SK-N-SH treated with all-trans-retinoic acid at 6 μM for 48 hours (cell line): Measurements from ENCODE around the gene BSDC1.

Experiments
- ATAC-seq: fragments of 200-7000 bp; cut with Tn5 transposase; 3 replicates; pipeline ENCODE4 v1.9.1; 2020; ENCODE audit warnings: mild to moderate bottlenecking, moderate library complexity
- ARNTL ChIP-seq: fragments of 450-650 bp; formaldehyde crosslinking; IDR thresholded peaks from 2 replicates; pipeline ENCODE4 v1.5.0; 2020; ENCODE audit warnings: low read depth, mild to moderate bottlenecking, moderate library complexity, borderline replicate concordance
- BACH2 ChIP-seq: fragments of 250-450 bp; sonication (Bioruptor Pico); IDR thresholded peaks from 2 replicates; pipeline ENCODE4 v1.9.0; 2021; ENCODE audit warnings: mild to moderate bottlenecking, borderline replicate concordance
- CSDC2 ChIP-seq: fragments of 250-450 bp; sonication (Bioruptor Pico); IDR thresholded peaks from 2 replicates; pipeline ENCODE4 v1.5.0; 2020; ENCODE audit warnings: mild to moderate bottlenecking, moderate library complexity
- ESRRG ChIP-seq: fragments of 250-450 bp; sonication (Bioruptor Pico); IDR thresholded peaks from 2 replicates; pipeline ENCODE4 v1.6.1; 2021; ENCODE audit warnings: mild to moderate bottlenecking
- GLIS3 ChIP-seq: fragments of 250-450 bp; sonication (Bioruptor Pico); IDR thresholded peaks from 2 replicates; pipeline ENCODE4 v1.5.0; 2020; ENCODE audit warnings: mild to moderate bottlenecking, moderate library complexity
- ISL1 ChIP-seq: fragments of 250-450 bp; sonication (Bioruptor Pico); IDR thresholded peaks from 2 replicates; pipeline ENCODE4 v2.1.2; 2022; ENCODE audit warnings: mild to moderate bottlenecking, moderate library complexity
- OSR1 ChIP-seq: fragments of 250-450 bp; sonication (Bioruptor Pico); IDR thresholded peaks from 2 replicates; pipeline ENCODE4 v1.8.0; 2022; ENCODE audit warnings: moderate library complexity, mild to moderate bottlenecking, inconsistent platforms
- PPARA ChIP-seq: fragments of 250-450 bp; sonication (Bioruptor Pico); IDR thresholded peaks from 2 replicates; pipeline ENCODE4 v1.5.0; 2020; ENCODE audit warnings: mild to moderate bottlenecking, borderline replicate concordance
- RARB ChIP-seq: fragments of 250-450 bp; sonication (Bioruptor Pico); IDR thresholded peaks from 2 replicates; pipeline ENCODE4 v1.8.0; 2021; ENCODE audit warnings: mild to moderate bottlenecking, moderate library complexity
- SNAI2 ChIP-seq: fragments of 250-450 bp; sonication (Bioruptor Pico); IDR thresholded peaks from 2 replicates; pipeline ENCODE4 v1.5.0; 2020; ENCODE audit warnings: mild to moderate bottlenecking, moderate library complexity
- TCF4 ChIP-seq: fragments of 250-450 bp; sonication (Bioruptor Pico); IDR thresholded peaks from 2 replicates; pipeline ENCODE4 v1.8.0; 2021; ENCODE audit warnings: mild to moderate bottlenecking, moderate library complexity, borderline replicate concordance
- TOX ChIP-seq: fragments of 250-450 bp; sonication (Bioruptor Pico); IDR thresholded peaks from 2 replicates; pipeline ENCODE4 v1.8.0; 2021; ENCODE audit warnings: mild to moderate bottlenecking, moderate library complexity, borderline replicate concordance
- ZC3H10 ChIP-seq: fragments of 250-450 bp; sonication (Bioruptor Pico); IDR thresholded peaks from 2 replicates; pipeline ENCODE4 v1.5.1; 2021; ENCODE audit warnings: mild to moderate bottlenecking, moderate library complexity
- ZFP3 ChIP-seq: fragments of 250-450 bp; sonication (Bioruptor Pico); IDR thresholded peaks from 2 replicates; pipeline ENCODE4 v1.5.0; 2020; ENCODE audit warnings: mild to moderate bottlenecking, moderate library complexity
- ZFP30 ChIP-seq: fragments of 450-650 bp; formaldehyde crosslinking; IDR thresholded peaks from 2 replicates; pipeline ENCODE4 v1.5.0; 2022; ENCODE audit warnings: mild to moderate bottlenecking, moderate library complexity
- ZNF565 ChIP-seq: fragments of 450-650 bp; formaldehyde crosslinking; conservative IDR thresholded peaks from 2 replicates; pipeline ENCODE4 v1.5.0; 2020; ENCODE audit warnings: low read depth, mild to moderate bottlenecking, moderate library complexity
- ZNF70 ChIP-seq: fragments of 450-650 bp; formaldehyde crosslinking; IDR thresholded peaks from 2 replicates; pipeline ENCODE4 v1.5.0; 2020; ENCODE audit warnings: mild to moderate bottlenecking, moderate library complexity
- ZNF8 ChIP-seq: fragments of 450-650 bp; formaldehyde crosslinking; IDR thresholded peaks from 2 replicates; pipeline ENCODE4 v1.5.0; 2020; ENCODE audit warnings: mild to moderate bottlenecking, moderate library complexity
- TF ChIP-seq, protein P1 (sequence below): fragments of 250-450 bp; sonication (Bioruptor Pico); IDR thresholded peaks from 2 replicates; pipeline ENCODE4 v1.5.0; 2020; ENCODE audit warnings: mild to moderate bottlenecking, moderate library complexity
- TF ChIP-seq, protein P2 (sequence below): fragments of 250-450 bp; sonication (Bioruptor Pico); IDR thresholded peaks from 2 replicates; pipeline ENCODE4 v1.8.0; 2021; ENCODE audit warnings: low read depth, mild to moderate bottlenecking, moderate library complexity, borderline replicate concordance
- TF ChIP-seq, protein P3 (sequence below): fragments of 250-450 bp; sonication (Bioruptor Pico); IDR thresholded peaks from 2 replicates; pipeline ENCODE4 v1.8.0; 2020; ENCODE audit warnings: mild to moderate bottlenecking, moderate library complexity, borderline replicate concordance
- TF ChIP-seq, protein P4 (sequence below): fragments of 250-450 bp; sonication (Bioruptor Pico); IDR thresholded peaks from 2 replicates; pipeline ENCODE4 v1.5.1; 2020; ENCODE audit warnings: low read depth, mild to moderate bottlenecking, moderate library complexity

Gene BSDC1

DNA sequence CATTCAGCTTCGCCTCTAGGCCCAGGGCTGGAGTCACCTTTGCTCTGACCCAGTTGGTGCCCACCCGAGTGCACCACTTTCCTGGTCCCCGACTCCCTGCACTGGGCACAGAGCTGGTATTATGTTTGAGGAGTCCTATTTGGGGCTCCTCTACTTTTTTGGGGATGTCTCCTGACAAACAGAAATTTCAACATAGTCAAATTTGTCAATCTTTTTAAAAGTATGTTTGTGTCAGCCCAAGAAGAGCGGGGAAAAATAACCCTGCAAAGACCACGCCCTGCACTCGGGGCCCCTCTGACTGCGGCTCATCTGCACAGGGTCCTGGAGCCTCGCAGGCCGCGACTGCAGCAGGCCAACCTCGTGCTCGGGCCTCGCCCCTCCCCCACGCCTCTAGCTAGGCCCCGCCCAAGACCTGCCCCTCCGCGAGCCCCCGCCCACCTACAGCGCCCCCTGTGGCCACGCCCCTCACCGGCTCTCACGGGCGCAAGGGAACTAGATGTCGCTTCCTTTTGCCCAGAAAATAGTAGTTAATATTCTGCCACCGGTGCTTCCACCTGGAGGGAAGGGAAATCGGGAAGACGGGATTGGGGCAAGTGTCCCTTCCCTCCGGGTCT lies 43.3 kb downstream of the BSDC1 start (continued):
- TF ChIP-seq ZNF565: no peak

DNA sequence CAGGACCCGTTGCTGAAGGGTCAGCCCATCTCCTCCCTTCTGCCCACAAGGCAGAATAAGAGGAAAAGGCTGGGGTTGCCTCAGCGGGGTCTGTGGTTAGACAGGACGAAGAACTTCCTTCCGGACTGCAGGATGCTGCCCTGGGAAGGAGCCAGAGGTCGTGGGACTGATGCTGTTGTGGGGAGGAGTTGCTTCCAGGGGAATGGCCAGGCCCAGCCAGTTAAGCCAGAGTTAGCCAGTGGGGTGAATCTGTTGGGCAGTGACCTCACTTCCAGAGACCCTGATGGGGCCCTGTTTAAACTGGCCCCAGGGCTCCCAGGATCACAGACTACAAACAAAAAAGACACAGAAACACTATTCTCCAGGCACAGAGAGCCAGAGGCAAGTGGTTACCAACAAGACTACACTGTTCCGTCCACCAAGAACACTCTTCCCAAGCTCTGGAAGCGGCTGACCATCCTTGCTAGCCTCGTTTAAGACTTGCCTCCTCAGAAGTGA lies 45.0 kb downstream of the BSDC1 start:
- no peak for ATAC-seq

DNA sequence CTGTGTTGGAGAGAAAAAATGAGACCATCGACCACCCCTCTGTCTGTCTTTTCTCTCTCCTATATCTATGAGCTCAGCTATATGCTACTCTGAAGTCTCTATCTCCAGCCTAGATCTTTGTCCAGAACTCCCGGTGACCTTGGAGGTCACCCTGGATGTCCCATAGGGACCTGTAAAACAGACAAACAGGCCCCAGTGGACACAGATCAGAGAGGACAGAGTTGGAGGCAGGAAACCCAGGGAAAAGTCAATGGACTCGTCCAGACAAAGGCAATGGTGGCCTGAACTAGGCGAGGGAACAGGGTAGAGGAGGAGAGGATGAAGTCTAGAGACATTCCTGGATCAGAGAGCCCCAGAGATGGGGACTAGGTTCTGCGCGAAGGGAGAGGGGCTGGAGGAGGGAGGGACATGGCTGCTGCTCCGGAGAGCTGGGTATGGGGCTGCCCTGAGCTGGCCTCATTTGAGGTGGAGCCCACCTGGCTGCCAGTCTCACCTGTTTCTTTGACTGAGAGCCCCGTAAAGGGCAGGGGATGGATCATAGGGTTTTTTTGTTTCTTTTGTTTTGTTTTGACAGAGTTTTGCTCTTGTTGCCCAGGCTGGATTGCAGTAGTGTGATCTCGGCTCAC lies 47.6 kb downstream of the BSDC1 start:
- TF ChIP-seq ZNF70: no peak
- TF ChIP-seq GLIS3 (CRISPR knock-in tag): no peak
- TF ChIP-seq, protein P1, sequence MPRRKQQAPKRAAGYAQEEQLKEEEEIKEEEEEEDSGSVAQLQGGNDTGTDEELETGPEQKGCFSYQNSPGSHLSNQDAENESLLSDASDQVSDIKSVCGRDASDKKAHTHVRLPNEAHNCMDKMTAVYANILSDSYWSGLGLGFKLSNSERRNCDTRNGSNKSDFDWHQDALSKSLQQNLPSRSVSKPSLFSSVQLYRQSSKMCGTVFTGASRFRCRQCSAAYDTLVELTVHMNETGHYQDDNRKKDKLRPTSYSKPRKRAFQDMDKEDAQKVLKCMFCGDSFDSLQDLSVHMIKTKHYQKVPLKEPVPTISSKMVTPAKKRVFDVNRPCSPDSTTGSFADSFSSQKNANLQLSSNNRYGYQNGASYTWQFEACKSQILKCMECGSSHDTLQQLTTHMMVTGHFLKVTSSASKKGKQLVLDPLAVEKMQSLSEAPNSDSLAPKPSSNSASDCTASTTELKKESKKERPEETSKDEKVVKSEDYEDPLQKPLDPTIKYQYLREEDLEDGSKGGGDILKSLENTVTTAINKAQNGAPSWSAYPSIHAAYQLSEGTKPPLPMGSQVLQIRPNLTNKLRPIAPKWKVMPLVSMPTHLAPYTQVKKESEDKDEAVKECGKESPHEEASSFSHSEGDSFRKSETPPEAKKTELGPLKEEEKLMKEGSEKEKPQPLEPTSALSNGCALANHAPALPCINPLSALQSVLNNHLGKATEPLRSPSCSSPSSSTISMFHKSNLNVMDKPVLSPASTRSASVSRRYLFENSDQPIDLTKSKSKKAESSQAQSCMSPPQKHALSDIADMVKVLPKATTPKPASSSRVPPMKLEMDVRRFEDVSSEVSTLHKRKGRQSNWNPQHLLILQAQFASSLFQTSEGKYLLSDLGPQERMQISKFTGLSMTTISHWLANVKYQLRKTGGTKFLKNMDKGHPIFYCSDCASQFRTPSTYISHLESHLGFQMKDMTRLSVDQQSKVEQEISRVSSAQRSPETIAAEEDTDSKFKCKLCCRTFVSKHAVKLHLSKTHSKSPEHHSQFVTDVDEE: no peak
- TF ChIP-seq, protein P2, sequence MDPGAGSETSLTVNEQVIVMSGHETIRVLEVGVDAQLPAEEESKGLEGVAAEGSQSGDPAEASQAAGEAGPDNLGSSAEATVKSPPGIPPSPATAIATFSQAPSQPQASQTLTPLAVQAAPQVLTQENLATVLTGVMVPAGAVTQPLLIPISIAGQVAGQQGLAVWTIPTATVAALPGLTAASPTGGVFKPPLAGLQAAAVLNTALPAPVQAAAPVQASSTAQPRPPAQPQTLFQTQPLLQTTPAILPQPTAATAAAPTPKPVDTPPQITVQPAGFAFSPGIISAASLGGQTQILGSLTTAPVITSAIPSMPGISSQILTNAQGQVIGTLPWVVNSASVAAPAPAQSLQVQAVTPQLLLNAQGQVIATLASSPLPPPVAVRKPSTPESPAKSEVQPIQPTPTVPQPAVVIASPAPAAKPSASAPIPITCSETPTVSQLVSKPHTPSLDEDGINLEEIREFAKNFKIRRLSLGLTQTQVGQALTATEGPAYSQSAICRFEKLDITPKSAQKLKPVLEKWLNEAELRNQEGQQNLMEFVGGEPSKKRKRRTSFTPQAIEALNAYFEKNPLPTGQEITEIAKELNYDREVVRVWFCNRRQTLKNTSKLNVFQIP: no peak
- no peak for TF ChIP-seq ZFP3 (CRISPR knock-in tag)
- TF ChIP-seq ZNF565: no peak
- TF ChIP-seq TOX (CRISPR knock-in tag): no peak
- TF ChIP-seq CSDC2 (CRISPR knock-in tag): no peak
- TF ChIP-seq, protein P3, sequence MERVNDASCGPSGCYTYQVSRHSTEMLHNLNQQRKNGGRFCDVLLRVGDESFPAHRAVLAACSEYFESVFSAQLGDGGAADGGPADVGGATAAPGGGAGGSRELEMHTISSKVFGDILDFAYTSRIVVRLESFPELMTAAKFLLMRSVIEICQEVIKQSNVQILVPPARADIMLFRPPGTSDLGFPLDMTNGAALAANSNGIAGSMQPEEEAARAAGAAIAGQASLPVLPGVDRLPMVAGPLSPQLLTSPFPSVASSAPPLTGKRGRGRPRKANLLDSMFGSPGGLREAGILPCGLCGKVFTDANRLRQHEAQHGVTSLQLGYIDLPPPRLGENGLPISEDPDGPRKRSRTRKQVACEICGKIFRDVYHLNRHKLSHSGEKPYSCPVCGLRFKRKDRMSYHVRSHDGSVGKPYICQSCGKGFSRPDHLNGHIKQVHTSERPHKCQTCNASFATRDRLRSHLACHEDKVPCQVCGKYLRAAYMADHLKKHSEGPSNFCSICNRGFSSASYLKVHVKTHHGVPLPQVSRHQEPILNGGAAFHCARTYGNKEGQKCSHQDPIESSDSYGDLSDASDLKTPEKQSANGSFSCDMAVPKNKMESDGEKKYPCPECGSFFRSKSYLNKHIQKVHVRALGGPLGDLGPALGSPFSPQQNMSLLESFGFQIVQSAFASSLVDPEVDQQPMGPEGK (CRISPR knock-in tag): no peak
- no peak for TF ChIP-seq PPARA (CRISPR knock-in tag)
- TF ChIP-seq BACH2 (CRISPR knock-in tag): no peak
- TF ChIP-seq TCF4 (CRISPR knock-in tag): no peak
- TF ChIP-seq ZFP30 (CRISPR knock-in tag): no peak
- TF ChIP-seq ISL1: no peak
- ATAC-seq: no peak

More for the DNA sequence above, 45.0 kb downstream of the BSDC1 start:
- TF ChIP-seq RARB (CRISPR knock-in tag) (no peak), TOX (CRISPR knock-in tag) (no peak), OSR1 (CRISPR knock-in tag) (no peak), ESRRG (CRISPR knock-in tag) (no peak), ARNTL (CRISPR knock-in tag) (no peak), ZNF8 (CRISPR knock-in tag) (no peak), ZFP3 (CRISPR knock-in tag) (no peak), SNAI2 (no peak), CSDC2 (CRISPR knock-in tag) (no peak), TCF4 (CRISPR knock-in tag) (no peak), ZC3H10 (no peak), BACH2 (CRISPR knock-in tag) (no peak), PPARA (CRISPR knock-in tag) (no peak)
- TF ChIP-seq, protein P3 (CRISPR knock-in tag): no peak
- TF ChIP-seq, protein P4, sequence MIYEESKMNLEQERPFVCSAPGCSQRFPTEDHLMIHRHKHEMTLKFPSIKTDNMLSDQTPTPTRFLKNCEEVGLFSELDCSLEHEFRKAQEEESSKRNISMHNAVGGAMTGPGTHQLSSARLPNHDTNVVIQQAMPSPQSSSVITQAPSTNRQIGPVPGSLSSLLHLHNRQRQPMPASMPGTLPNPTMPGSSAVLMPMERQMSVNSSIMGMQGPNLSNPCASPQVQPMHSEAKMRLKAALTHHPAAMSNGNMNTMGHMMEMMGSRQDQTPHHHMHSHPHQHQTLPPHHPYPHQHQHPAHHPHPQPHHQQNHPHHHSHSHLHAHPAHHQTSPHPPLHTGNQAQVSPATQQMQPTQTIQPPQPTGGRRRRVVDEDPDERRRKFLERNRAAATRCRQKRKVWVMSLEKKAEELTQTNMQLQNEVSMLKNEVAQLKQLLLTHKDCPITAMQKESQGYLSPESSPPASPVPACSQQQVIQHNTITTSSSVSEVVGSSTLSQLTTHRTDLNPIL (CRISPR knock-in tag): no peak
